NB4 (cell line): ENCODE data around the gene ATP2B3.

Experiments
- POLR2A ChIP-seq: IDR thresholded peaks from 2 replicates; pipeline ENCODE4 v1.6.1; 2011; ENCODE audit warnings: mild to moderate bottlenecking; ENCODE audit not compliant: insufficient read length; ENCODE audit errors: extremely low read depth
- TF ChIP-seq, protein P1 (sequence below): IDR thresholded peaks from one replicate; pipeline ENCODE4 v1.5.1; 2012; ENCODE audit warnings: low read depth, low read length

DNA sequence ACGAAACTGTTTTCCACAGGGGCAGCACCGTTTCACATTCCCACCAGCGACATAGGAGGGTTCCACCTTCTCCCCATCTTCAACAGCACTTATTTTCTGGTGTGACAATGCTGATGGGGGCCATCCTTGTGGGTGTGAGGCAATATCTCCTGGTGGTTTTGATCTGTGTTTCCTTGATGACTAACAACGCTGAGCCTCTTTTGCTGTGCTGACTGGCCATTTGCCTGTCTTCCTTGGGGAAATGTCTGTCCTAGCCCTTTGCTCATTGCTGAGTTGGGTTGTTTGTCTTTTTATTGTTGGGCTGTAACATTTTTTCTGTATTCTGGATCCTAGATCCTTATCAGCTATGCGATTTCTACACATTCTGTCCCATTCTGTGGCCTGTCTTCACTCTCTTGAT, 33.7 kb downstream of the ATP2B3 start:
- TF ChIP-seq, protein P1, sequence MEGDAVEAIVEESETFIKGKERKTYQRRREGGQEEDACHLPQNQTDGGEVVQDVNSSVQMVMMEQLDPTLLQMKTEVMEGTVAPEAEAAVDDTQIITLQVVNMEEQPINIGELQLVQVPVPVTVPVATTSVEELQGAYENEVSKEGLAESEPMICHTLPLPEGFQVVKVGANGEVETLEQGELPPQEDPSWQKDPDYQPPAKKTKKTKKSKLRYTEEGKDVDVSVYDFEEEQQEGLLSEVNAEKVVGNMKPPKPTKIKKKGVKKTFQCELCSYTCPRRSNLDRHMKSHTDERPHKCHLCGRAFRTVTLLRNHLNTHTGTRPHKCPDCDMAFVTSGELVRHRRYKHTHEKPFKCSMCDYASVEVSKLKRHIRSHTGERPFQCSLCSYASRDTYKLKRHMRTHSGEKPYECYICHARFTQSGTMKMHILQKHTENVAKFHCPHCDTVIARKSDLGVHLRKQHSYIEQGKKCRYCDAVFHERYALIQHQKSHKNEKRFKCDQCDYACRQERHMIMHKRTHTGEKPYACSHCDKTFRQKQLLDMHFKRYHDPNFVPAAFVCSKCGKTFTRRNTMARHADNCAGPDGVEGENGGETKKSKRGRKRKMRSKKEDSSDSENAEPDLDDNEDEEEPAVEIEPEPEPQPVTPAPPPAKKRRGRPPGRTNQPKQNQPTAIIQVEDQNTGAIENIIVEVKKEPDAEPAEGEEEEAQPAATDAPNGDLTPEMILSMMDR = no peak
- TF ChIP-seq POLR2A = no peak
